Head of caudate nucleus (tissue), 42 donors: ENCODE results near the gene WIPF3.
A peak's percentile ranks its signal among the peaks of the same experiment; 100 is the strongest.

ENCODE experiments used
- DNase-seq, 42 donors: peaks; one replicate each; pipeline versions ENCODE4 v3.0.0 to v3.0.0-alpha.2; 2020 to 2021; ENCODE audit warnings: mixed read lengths in 7 of 42
- intact Hi-C: fragments of 100-400 bp; cut with DNase I; formaldehyde crosslinking; loops from one replicate; pipeline ENCODE4 v1.15.0; 2022

WIPF3 gene

DNA sequence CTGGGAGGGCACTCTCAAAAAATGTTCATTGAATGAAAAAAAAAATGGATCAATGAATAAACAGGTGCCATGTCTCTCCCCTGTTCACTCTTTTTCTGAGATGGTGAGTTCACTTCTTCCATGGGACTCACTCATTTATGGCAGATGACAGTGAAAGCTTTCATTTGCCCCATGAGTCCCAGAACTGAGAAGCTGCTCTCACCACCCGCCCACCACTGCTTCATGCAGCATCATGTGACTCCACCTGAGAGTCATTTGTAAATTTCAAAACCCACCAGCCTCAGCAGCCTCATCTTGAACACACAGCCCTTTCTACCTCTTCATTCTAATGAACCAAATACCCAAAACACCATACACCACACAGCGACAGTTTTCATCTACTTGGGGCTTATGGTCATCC is 118.4 kb downstream of the WIPF3 start:
- DNase-seq = peak in 16 of 42 donors; percentile 31 to 72 (median 54)
- intact Hi-C loops = loop anchor here (5.0 kb wide), 1 partner anchor 177 kb away; no protein-coding TSS in a partner anchor

DNA sequence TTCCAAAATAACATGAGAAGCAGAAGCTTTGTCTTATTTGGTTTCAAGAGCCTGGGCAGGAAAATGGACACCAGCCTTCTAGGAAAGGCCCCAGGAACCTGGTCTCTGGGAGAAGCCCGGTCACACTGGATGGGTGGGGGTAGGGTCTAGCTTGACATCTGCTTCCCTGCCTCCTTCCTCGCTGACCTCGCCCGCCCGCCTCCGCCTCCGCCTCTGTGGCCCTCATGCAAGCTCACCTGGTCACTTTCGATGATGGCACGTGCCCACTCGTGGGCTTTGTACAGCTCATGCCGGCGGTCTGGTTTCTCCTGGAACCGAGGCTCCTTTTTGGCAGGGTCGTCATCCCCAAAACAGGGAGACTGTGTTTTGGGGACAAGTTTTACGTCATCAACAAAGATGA is 119.9 kb downstream of the WIPF3 start:
- DNase-seq = no peak
- intact Hi-C loops = no loop called here

DNA sequence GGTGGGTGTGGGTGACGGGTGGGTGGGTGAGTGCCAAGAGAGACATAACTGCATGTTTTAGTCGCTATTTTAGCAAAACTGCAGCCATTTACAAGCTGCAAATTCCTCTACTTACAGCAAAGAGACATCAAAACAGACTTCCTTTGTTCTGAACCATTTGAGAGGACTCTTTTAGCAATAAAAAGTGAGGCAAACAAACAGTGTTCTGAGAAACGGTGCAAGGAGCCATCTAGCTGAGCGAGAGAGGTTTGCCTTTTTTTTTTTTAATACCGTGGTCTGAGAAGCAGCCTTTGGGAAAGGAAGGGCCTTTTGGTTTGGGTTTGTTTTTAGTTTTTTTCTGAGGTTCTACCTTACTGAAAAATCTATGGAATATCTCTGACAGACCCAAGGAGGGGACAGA is 120.4 kb downstream of the WIPF3 start:
- DNase-seq = no peak
- intact Hi-C loops = no loop called here

DNA sequence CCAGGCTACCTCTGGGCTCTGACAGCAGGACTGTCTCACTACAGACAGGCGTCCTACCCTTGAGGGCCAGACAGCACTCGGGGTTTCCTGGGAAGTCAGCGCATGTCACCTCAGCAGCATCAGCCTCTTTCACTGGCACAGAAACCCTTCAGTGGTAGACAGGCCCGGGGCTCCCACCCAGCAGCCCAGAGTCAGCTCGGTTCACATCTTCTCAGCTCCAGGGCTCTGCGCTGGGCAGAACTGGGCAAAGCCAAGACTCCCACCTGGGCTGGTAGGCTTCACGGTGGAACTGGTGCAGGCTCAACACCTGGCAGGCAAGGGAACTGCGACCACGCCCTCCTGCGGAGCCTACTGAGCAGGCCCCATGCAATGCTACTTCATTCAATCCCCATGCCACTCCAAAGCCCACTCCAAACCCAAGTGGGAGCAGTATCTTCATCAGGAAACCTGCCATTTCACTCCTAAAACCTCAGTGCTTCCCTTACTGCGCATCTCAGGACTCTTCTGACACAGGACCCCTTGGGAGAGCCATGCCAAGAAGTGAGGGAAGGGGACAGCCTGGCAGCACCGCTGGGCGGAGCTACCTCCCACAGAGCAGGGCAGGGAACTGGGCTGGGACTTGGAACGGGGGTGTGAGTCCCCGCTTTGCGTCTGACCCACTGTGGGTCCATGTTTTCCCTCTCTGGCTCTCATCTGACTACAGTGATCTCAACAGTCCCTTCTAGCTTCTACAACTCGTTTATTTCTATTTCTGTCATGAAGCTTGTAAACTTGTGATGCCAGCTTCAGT is 122.9 kb downstream of the WIPF3 start:
- intact Hi-C loops = no loop called here
- DNase-seq = no peak

DNA sequence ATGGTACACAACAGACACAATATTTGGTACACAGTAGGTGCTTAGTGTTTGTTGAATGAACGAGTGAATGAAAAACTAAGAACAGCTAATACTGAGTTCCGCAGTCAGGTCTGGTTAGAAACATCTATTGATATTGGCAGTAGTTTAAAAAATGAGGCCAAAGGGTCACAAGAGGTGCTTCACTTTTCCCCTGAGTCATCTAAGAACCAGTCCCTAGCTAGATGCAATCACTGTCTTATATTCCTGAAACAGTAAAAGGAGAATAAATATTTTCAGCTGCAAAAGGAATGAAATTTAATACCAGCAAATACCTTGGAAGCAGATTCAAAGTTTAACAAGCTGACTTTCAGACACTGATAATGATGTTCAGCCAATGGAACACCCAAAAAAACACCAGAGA is 128.8 kb downstream of the WIPF3 start:
- DNase-seq = no peak
- intact Hi-C loops = no loop called here

DNA sequence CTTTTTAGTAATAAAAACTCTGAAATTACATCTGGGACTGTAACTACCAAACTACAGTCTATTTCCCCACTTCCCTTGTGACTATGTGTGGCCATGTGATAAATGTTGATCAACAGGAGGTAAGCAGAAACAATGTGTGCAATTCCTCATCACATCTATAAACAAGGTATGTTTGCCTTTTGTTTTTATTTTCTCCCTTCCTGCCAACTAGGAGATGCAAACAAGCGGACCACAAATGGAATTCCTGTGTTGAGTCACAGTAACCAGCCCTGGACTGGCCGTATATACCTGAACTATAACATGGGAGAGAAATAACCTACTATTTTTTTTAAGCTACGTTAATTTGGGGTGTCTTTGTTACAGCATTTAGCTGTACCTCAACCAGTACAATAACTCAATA is 130.8 kb downstream of the WIPF3 start:
- DNase-seq = no peak
- intact Hi-C loops = no loop called here

DNA sequence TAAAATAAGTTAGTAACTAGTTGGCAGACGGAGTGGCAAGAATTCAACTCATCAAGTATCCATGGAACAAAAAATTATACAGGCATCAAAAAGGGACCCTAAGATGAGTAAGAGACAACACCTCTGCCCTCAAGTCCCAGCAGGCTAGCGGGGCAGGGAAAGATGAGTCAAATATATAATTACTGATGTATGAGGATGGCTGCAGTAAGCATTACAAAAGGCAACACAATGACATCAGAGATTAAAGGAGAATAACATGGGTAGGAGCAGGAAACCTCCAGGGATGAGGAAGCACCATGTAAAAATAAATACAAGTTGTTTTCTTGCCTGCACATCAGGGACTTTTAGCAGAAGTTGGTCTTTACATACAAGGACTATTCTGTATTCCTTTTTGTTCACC is 133.9 kb downstream of the WIPF3 start:
- DNase-seq = no peak
- intact Hi-C loops = no loop called here

DNA sequence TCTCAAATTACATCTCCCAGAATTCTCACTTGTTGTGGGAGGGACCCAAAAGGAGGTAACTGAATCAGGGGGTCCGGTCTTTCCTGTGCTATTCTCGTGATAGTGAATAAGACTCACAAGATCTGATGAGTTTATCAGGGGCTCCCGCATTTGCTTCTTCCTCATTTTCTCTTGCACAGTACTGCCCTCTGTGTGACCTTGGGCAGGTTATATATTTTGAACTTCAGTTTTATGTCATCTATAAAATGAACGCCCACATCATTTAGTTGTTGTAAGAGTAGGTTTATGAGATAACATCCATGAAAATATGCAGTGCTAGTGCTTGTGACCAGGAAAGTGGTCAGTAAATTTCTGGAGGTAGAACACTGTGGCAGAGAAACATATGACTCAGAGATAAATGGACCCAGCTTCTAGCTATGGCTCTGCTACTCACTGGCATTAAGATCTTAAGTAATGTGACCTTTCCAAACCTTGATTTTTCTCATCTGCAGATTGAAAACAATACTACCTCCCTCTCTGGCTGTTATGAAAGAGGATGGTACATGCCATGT is 139.0 kb downstream of the WIPF3 start:
- no peak for DNase-seq
- intact Hi-C loops = no loop called here

DNA sequence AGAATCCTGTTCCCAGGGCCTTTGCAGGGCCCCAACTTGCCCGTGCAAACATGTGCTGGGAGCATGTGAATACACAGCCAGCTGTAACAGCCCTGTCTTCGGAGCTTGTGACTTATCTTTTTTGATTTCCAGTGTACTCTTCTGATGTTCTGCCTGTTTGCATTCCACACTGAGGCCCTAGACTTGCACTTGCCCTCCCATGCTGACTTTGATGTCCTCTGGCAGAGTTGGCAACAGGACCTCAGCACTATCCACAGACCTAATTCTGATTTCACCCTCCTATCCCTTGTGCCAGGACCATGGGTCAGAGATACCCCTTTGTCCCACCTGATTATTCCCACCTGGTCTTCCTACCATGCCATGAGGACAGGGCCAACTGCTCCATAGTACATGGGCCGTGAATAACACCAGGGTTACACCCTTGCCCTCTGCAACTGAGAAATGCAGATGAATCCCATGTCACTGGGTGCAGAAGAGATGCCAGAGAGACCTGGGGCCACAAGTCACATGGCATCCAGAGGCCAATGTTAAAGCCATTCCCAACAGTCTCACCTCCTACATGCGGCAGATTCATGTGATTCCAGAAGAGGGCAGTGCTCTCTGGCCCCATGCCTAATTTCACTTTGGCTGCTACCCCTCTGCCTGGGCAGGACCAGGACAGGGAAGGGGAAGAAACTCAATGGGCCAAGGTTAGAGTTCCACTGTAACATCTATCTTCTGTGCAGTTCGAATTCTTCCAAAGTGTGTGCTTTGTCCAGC is 140.3 kb downstream of the WIPF3 start:
- intact Hi-C loops = no loop called here
- peak in 19 of 42 donors; percentile 19 to 73 (median 41) for DNase-seq

DNA sequence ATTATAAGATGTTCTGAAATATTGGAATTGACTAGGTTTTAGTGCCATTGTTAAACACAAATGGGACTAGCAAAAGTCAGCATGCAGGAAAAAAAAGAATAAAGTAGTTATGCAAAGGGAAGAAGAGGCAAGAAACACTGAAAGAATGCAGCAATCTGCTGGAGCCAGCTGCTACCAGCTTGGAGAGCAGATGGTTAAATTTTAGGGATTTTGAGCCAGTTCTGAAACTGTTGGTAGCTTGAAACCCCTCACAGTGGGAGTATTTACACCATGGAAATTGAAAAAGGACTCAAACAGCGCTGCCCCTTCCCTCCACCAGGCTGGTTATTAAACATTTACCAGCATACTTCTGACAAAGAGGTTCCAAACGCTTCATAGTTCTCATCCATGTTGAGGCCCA is 142.3 kb downstream of the WIPF3 start:
- intact Hi-C loops = no loop called here
- DNase-seq = no peak

DNA sequence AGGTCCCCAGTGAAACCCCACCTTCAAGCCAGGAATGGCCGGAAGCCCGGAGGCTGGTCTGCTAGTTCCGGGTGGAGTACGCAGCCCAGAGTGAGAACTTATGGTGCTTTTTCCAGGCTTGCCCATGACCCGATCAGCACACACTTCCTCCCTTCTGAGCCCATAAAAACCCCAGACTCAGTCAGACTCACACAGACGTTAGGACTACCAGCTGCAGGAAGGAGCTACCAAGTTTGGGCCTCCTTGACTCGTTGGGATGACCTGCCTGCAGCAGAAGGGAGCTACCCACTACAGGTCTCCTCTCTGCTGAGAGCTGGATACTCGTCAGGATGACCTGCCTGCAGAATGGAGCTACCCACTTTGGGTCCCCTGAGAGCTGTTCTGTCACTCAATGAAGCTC is 144.2 kb downstream of the WIPF3 start:
- DNase-seq = no peak
- intact Hi-C loops = no loop called here

DNA sequence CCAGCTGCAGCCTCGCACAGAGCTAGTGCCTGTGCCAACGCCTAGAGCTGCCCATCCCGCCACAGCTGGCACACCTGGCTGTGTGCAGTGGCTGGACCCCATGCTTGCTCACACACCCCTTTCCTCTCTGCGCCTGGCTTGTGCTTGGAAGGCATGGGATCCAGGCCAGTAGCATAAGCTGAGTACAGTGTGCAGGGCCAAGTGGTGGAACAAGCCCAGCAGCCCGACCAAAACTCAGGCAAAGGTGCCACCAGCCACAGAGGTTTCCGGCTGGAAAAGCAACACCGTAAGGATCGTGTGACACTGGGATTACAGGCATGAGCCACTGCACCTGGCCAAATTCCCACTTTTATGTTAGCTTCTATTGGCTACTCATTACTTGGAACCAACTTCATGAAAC is 144.9 kb downstream of the WIPF3 start:
- intact Hi-C loops = no loop called here
- DNase-seq = no peak

DNA sequence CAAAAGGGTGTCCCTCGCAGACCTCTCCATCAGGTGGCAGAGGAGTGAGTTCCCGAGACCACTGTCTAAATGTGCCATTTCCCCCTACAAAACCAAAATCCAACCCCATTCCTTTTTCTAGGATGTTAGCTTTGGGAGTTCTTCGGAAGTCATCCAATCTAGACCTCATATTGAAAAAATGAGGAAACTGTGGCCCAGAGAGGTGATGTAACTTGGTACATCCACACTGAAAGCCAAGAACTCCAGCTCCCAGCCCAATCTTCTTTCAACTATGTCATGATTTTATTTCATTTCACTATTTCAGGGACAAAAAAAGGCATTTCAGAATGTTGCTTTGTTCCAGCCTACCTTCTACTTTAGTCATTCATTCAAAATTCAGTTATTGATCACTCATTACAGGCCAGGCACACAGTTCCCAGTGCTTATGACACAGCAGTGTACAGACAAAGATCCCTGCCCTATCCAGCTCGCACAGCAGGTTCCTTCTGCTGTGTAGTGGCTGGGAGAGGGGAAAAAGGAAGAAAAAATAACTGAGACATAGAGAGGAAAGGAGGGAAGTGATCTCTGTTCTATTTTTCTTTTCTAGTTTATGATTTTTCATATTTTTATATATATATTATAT is 147.5 kb downstream of the WIPF3 start:
- DNase-seq = no peak
- intact Hi-C loops = no loop called here

DNA sequence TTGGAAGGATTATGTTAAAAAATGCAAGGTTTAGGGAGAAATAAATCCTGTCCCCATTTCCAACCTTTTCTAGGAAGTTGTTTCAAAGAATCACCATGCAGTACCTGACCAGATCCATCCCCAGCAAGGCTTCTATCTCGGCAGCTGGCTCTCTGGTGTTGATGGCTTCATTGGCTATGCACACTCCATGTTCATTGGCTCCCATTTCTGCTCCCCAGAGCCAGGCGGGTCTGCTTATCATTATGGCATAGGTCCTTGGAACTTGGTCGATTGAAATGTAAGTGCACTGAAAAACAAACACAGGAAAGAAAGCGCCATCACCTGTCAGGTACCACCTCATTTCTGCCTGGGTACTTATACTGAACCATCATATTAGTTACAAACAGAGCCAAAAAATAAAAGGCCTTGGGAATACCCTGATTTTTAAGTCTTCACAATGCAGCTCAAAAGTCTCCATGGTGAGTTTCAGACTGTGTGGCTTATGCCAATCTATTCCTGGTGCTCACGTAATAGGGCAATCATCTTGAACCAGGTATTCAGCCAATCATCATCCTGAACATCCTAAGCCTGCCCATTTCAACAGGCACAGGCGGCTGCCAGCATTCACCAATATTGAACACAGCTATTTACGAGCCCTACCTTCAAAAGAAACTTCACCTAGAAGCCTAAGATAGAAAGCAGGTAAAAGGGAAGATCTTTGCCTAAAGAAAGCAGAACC is 148.9 kb downstream of the WIPF3 start:
- intact Hi-C loops = no loop called here
- no peak for DNase-seq

DNA sequence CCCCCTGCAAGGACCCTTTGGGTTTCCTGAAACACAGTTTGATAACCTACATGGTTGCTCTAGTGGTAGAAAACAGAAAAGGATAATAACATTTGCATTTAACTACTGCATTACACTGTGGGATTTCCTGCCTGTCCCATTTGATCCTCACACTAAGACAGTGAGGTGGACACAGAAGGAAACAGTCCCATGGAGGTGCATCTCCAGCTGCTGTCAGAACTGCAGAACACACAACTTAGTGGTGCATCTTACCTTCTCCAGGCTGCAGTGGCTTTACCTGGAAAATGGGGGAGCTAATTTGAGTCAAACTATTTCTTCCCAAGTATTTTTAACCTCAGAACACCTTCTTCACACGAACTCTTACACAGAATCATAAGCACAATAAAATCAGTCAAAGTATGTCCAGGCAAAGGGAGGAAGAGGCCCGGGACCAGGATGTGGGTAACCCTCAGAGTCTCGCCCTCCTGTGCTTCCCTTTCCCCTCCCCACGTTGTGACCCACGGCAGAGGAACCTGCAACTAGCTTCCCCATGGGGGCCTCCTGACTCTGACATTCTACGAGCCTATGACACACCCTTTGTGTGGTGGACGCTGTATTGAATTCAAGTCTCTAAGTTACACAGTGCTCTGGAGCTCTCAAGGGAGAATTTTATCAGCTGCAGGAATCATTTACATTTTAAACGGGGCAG is 149.6 kb downstream of the WIPF3 start:
- intact Hi-C loops = no loop called here
- DNase-seq = peak in 1 of 42 donors; percentile 19

DNA sequence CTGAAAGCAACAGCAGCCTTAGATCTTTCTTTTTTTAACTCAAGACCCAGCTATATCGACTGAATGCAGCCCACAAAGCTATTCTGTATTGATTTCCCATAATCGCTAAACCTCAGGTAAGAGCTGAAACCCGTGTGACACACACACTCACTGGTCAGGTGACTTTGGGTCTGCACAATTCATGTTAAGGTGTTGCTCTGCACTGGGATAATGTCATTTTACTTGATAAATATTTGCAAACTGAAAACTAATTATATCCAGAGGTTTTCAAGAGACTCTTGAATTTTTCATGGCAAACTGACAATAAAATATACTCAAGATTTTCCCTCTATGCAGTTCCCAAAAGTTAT is 150.2 kb downstream of the WIPF3 start:
- no peak for DNase-seq
- intact Hi-C loops = no loop called here

DNA sequence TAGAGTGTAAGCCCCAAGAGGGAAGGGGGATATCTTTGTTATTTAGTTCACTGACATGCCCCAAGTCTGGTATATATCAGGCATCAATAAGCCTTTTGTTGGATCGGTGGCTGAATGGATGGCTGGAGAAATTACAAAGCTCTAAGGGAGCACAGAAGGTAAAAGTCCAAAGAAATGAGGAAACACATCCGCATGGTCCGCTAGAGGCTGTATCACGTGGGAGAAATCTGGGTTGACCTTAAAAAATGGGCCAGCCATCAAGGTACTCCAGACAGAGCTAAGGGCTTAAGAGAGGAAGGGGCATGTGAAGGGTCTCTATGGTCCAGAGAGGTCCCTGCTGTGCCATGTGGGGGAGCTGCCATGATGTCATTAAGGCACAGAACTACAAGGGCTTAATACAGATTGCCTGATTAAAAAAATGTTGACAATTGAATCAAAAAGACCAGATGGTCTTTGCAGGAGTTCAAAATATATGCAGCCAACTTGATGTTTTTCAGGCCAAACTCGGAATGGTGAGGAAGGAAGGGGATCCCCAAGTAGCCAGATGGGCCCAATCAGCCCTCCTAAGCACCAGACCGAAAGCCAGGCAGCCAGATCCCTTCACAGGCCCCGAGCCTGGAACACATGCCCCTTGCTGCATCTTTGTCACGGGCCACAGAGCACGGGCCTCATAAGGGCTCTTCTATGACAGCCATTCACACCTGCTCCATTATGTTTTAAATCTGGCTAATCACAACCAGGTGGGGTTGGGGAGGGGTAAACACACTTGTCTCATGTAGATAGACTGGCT is 151.4 kb downstream of the WIPF3 start:
- no peak for DNase-seq
- intact Hi-C loops = no loop called here
